Brain microvascular endothelial cell (primary cell): Measurements from ENCODE around the gene ZDHHC5.

Source experiments
- DNase-seq: peaks from one replicate; pipeline ENCODE4 v3.0.0-alpha.2; 2020
- H3K27ac ChIP-seq: fragments of 250-450 bp; sonication (Bioruptor Pico); 2 replicates; pipeline ENCODE4 v1.5.1; 2020; ENCODE audit warnings: mild to moderate bottlenecking, moderate library complexity
- H3K27me3 ChIP-seq: fragments of 250-450 bp; sonication (Bioruptor Pico); replicated peaks from 2 replicates; pipeline ENCODE4 v1.5.1; 2020; ENCODE audit warnings: mild to moderate bottlenecking
- H3K36me3 ChIP-seq: fragments of 250-450 bp; sonication (Bioruptor Pico); replicated peaks from 2 replicates; pipeline ENCODE4 v1.5.1; 2020; ENCODE audit warnings: mild to moderate bottlenecking
- H3K4me3 ChIP-seq: 2 replicates; pipeline ENCODE4 v1.5.1; 2011; ENCODE audit warnings: low read depth, mild to moderate bottlenecking, control low read depth, low read length, moderate library complexity
- in situ Hi-C: cut with HindIII; loops from 2 replicates; pipeline ENCODE4 v1.10.0; 2017; ENCODE audit warnings: low sequenced_read_pairs, low pct_ligation_motif_present
- TF ChIP-seq, protein P1 (sequence below): IDR thresholded peaks from 2 replicates; pipeline ENCODE4 v1.5.1; 2011; ENCODE audit warnings: low read depth, mild to moderate bottlenecking, moderate library complexity, low read length, control low read depth, inconsistent platforms; ENCODE audit errors: missing control alignments

ZDHHC5 gene

GRCh38 chr11:57657194-57658022 is 10.5 kb upstream of the ZDHHC5 start, which contains the start of gene CLP1:
Gene CLP1 (plus strand): TSS chr11:57657762. CDS start chr11:57659477, 1,715 bp downstream.
- H3K4me3 ChIP-seq, result peak within 1 kb of the TSS; percentile 91
- in situ Hi-C loops, result no loop called here
- H3K27me3 ChIP-seq, result no peaks in the 10 kb centered on the region
- H3K36me3 ChIP-seq, result peaks cover 25% of the 10 kb centered on the region
- peak; percentile 100 for DNase-seq
- H3K27ac ChIP-seq, result peak within 1 kb of the TSS; percentile 71
- TF ChIP-seq, protein P1, sequence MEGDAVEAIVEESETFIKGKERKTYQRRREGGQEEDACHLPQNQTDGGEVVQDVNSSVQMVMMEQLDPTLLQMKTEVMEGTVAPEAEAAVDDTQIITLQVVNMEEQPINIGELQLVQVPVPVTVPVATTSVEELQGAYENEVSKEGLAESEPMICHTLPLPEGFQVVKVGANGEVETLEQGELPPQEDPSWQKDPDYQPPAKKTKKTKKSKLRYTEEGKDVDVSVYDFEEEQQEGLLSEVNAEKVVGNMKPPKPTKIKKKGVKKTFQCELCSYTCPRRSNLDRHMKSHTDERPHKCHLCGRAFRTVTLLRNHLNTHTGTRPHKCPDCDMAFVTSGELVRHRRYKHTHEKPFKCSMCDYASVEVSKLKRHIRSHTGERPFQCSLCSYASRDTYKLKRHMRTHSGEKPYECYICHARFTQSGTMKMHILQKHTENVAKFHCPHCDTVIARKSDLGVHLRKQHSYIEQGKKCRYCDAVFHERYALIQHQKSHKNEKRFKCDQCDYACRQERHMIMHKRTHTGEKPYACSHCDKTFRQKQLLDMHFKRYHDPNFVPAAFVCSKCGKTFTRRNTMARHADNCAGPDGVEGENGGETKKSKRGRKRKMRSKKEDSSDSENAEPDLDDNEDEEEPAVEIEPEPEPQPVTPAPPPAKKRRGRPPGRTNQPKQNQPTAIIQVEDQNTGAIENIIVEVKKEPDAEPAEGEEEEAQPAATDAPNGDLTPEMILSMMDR, result no peak

- Histone ChIP-seq H3K36me3 (peaks cover 28% of the 10 kb centered on the region), H3K4me3 (peak overlapping the region; percentile 91), H3K27ac (no peak overlapping the region), H3K27me3 (no peaks in the 10 kb centered on the region)
- DNase-seq, result no peak
- TF ChIP-seq, protein P1, result no peak
- in situ Hi-C loops, result no loop called here
Measured at GRCh38 chr11:57658023-57658361, 9.9 kb upstream of the ZDHHC5 start.

DNA sequence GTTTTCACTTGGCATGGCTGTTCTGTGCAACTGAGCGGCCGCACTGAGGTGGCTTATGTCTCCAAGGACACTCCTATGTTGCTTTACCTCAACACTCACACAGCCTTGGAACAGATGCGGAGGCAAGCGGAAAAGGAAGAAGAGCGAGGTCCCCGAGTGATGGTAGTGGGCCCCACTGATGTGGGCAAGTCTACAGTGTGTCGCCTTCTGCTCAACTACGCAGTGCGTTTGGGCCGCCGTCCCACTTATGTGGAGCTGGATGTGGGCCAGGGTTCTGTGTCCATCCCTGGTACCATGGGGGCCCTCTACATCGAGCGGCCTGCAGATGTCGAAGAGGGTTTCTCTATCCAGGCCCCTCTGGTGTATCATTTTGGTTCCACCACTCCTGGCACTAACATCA is 8.2 kb upstream of the ZDHHC5 start:
- in situ Hi-C loops, result no loop called here
- Histone ChIP-seq H3K27ac (no peak overlapping the region), H3K4me3 (no peak overlapping the region), H3K36me3 (peaks cover 28% of the 10 kb centered on the region), H3K27me3 (no peaks in the 10 kb centered on the region)
- no peak for DNase-seq
- TF ChIP-seq, protein P1, result no peak

- in situ Hi-C loops, result no loop called here
- Histone ChIP-seq H3K27me3 (no peaks in the 10 kb centered on the region), H3K36me3 (peaks cover 28% of the 10 kb centered on the region), H3K4me3 (no peak overlapping the region), H3K27ac (no peak overlapping the region)
- no peak for DNase-seq
- TF ChIP-seq, protein P1, result no peak
Measured at GRCh38 chr11:57662893-57663292, 5.0 kb upstream of the ZDHHC5 start.

GRCh38 chr11:57663975-57664374 is 3.9 kb upstream of the ZDHHC5 start:
- in situ Hi-C loops, result no loop called here
- H3K27ac ChIP-seq, result no peak overlapping the region
- no peak overlapping the region for H3K4me3 ChIP-seq

More at GRCh38 chr11:57663975-57664374, 3.9 kb upstream of the ZDHHC5 start:
- Histone ChIP-seq H3K27me3 (no peaks in the 10 kb centered on the region), H3K36me3 (peaks cover 28% of the 10 kb centered on the region)
- TF ChIP-seq, protein P1, result no peak
- no peak for DNase-seq
